Esophagus muscularis mucosa (tissue), 3 donors: ENCODE data around the gene HS6ST3.

Experiments
- CTCF ChIP-seq, 3 experiments: fragments of 200-600 bp in 2 of 3; fragments of 450-650 bp in 1 of 3; sonication (generic) in 2 of 3; IDR thresholded peaks; one replicate each; pipeline ENCODE4 v1.5.1; 2017 to 2019; ENCODE audit warnings: antibody characterized with exemption in 3 of 3, mild to moderate bottlenecking in 2 of 3, moderate library complexity in 1 of 3
- EP300 ChIP-seq: sonication (generic); formaldehyde crosslinking; IDR thresholded peaks from one replicate; pipeline ENCODE4 v1.6.1; 2017; ENCODE audit warnings: antibody characterized with exemption

- TF ChIP-seq CTCF (IDR thresholded peaks at IDR 0.05) (no peak), EP300 (no peak)
Observed at GRCh38 chr13:96782186-96782585, 692.3 kb downstream of the HS6ST3 start.
